Measurements from ENCODE around the gene CACNB4.

Gene CACNB4

DNA sequence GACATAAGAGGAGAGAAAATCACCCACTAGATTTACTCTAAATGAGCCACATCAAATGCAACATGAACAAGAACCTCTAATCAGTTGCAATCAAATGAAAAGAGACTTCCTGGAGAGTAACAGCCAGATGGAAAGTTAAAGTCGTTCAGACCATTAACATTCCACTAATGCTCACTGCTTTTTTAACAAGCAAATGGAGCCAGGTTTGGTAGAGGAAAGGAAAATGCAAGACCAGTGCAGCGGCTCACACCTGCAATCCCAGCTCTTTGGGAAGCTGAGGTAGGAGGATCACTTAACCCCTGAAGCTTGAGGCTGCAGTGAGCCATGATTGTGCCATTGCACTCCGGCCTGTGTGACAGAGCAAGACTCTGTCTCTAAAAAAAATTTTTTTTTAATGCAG, 48.5 kb downstream of the CACNB4 start:
- TF ChIP-seq GATA2 (IDR thresholded peaks at IDR 0.05; ENCODE audit: low read depth, low read length) = no peak
- no peak for TF ChIP-seq GATA3 (IDR thresholded peaks at IDR 0.05; ENCODE audit: low read depth, low read length)

DNA sequence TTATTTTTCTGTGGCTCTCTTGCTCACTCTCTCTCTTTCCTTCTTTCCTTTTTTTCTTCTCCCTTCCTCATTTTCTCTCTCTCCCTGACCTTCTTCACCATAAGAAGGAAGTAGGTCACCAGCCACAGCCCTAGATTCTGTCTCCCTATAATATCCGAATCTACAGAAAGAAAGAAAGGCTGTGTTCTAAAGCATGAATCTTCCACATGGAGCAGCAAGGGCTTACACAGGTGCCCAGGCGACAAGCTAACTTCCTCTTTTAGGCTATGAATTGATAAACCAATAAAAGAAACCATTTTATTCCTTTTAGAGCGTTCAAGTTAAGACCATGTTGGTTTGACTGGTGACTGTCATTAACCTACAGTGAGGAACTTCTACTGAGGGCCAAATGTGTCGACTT, 49.3 kb downstream of the CACNB4 start:
- TF ChIP-seq GATA3 (IDR thresholded peaks at IDR 0.05; ENCODE audit: low read depth, low read length) = no peak
- no peak for TF ChIP-seq GATA2 (IDR thresholded peaks at IDR 0.05; ENCODE audit: low read depth, low read length)

DNA sequence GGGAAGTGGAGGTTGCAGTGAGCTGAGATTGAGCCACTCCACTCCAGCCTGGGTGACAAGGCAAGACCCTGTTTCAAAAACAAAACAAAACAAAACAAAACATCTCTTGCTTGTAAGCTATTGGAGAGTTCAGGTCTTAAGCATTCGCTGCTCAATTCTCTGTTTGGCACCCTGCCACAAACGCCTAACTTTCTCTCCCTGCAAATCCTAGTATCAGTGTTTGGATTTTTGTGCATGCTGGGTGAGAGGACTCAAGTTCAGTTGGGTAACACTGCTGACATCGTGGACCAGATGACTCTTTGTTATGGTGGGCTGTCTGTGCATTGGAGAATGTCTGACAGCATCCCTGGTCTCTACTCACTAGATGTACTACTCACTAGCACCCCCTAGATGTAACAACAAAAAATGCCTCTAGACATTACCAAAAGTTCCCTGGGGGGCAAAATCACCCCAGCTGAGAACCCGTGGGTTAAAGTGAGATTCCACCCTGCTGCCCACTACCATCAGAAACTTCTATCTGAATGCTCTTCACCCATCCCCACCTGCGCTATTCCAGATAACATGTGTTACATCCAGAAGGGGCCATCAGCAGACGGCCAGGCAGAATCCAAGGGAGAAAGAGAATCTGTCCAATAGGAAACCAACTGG, 50.9 kb downstream of the CACNB4 start:
- TF ChIP-seq GATA2 (IDR thresholded peaks at IDR 0.05; ENCODE audit: low read depth, low read length) (no peak), GATA3 (IDR thresholded peaks at IDR 0.05; ENCODE audit: low read depth, low read length) (no peak)

DNA sequence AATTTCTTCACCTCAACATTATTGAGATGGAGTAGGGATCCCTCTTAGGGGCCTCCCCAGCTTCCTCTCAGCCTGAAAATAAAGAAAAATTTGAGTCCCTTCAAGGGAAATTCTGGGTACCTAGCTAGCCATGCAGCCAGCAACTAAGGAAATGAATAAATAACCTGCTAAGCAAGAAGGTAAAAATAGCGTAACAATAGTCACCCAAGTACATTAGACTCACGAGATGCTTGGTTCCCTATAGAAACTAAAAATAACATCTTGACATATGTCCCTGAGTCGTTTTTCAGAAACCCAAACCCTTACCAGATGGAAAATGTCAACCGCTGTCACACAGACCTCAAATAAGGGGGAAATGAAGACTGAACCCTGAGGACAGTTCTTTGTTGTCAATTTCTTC, 51.9 kb downstream of the CACNB4 start:
- TF ChIP-seq GATA3 (IDR thresholded peaks at IDR 0.05; ENCODE audit: low read depth, low read length) = no peak
- no peak for TF ChIP-seq GATA2 (IDR thresholded peaks at IDR 0.05; ENCODE audit: low read depth, low read length)

DNA sequence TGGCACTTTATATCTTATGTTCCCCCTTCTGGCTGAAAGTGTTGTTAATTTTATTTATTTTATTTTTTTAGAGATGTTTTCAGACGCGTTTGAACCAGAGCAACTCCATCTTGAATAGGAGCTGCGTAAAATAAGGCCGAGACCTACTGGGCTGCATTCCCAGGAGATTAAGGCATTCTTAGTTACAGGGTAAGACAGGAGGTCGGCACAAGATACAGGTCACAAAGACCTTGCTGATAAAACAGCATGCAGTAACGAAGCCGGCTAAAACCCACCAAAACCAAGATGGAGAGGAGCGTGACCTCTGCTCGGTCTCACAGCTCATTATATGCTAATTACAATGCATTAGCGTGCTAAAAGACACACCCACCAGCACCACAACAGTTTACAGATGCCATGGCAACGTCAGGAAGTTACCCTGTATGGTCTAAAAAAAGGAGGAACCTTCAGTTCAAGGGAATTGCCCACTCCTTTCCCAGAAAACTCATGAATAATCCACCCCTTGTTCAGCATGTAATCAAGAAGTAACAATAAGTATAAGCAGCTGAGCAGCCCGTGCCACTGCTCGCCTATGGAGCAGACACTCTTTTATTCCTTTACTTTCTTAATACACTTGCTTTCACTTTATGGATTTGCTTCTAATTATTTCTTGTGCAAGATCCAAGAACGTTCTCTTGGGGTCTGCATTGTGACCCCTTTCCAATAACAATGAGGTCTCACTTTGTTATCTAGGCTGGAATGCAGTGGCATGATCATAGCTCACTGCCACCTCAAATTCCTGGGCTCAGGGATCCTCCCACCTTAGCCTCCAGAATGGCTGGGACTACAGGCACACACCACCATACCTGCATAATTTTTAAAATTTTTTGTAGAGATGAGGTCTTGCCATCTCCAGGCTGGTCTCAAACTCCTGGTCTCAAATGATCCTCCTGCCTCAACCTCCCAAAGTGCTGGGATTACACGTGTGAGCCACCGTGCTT, 55.9 kb downstream of the CACNB4 start:
- no peak for TF ChIP-seq GATA2 (IDR thresholded peaks at IDR 0.05; ENCODE audit: low read depth, low read length)
- no peak for TF ChIP-seq GATA3 (IDR thresholded peaks at IDR 0.05; ENCODE audit: low read depth, low read length)

DNA sequence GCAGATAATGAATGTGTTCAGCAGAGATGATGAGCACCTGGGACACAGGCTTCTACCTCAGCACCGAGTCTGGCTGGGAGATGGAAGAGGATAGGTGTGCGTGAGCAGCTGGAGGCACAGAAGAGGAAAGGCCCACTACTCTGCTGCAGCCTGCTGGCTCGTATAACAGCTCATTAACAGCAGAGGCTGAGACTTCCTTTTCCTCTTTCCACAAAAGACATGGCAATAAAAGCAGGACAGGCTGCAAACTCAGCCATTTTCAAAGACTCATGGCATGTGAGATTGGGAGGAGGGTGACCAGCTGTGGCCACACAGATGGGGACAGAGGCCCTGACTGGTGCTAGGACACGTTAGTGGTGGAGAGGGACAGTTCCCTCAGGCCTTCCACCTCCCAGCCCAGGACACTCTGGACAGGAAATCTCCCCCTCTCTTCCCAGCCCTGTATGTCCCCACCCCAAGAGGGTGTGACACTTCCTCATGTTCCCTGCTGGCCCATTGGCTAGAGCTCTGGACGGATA, 60.3 kb downstream of the CACNB4 start:
- TF ChIP-seq GATA2 (IDR thresholded peaks at IDR 0.05; ENCODE audit: low read depth, low read length) (no peak), GATA3 (IDR thresholded peaks at IDR 0.05; ENCODE audit: low read depth, low read length) (no peak)

DNA sequence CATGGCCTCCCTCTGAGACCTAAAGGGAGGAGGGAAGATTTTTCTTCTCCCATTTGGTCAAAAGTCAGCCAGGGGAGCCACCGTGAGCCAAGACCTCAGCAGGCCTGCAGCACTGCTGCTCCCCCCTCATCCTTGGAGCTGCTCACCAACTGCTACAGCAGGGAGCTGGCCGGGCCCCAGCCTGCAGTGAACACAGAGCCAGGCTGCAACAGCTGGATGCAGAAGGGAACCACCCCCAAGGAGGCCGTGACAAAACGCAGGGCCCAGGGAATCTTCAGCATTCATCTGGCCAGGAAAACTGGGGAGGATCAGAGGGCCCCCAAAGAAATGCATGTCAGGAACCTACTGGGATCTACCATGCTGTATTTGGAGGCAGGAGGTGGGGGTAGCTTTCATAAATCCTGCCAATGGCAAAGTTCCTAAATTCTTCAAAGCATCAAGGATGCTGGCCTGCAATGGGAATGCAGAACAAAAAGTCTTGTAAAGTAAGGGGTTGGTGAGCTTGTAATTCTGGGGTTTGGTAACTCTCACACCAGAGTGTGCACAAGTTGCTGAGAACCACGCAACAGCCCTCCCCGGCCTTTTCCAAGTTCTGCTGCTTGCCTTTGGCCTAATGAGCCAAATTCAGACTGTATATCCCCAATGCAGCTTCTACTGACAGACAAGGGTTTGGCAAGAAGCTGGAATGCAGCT, 61.0 kb downstream of the CACNB4 start:
- TF ChIP-seq GATA2 (IDR thresholded peaks at IDR 0.05; ENCODE audit: low read depth, low read length) (no peak), GATA3 (IDR thresholded peaks at IDR 0.05; ENCODE audit: low read depth, low read length) (no peak)

DNA sequence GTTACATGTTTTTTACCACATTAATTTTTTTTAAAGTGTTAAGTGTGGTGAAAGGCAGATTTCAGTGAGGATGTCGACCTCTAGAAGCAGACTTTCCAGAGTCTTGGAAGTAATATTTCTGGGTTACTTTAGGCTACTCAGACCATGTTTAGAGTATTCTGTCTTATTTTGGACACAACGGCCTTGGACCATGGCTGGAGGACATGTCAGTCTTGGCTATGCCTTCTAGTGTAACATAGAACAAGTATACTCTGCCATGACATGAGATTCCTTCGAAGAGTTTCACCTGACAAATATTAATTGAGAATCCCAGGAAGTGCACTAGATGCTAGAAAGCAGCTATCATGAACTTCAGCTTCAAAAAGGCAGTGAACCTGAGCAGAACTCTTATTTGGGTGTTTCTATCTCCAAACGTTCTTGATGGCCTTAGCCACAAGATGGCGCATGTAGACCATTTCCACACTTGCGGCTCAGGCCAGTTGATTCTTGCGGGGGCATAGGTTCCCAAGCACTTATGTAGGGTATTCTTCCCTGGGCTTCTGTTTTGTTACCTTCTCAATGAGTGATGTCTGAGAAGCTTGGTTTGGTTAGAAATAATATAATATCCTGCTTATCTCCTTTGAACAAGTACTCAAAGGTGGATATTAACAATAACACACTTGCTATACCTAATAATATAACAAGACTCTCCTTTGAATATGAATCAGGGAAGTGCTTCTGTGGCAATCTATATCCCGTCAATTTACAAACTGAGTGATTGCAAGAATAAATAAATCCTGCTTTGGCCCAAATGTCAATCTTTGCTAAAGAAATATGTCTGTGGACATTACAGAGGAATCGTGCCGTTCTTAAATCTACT, 62.0 kb downstream of the CACNB4 start:
- no peak for TF ChIP-seq GATA2 (IDR thresholded peaks at IDR 0.05; ENCODE audit: low read depth, low read length)
- no peak for TF ChIP-seq GATA3 (IDR thresholded peaks at IDR 0.05; ENCODE audit: low read depth, low read length)

DNA sequence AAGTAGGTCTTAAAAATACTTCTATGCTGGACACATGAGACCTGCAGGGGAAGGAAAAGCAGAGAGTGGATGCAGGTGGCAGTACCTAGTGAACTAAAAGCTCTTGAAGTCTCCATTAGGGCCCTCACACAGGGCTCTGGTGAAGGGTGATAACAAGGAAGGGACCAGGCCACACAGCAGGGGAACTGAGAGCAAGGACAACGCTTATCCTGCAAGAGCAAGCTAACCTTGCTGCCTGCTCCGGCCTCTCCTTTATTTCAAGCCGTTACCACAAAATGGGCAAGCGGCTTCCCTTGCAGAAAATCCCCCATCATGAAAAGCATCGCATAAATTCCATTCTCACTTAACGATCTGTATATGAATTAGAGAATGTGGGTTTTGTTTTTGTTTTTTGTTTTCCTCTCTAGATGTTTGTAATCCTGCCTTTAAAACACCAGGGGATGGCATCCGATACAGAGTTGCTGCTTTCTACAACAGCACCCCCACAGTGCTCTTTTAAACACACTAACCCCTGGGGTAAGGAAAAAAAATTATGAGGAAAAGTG, 64.5 kb downstream of the CACNB4 start:
- TF ChIP-seq GATA3 (IDR thresholded peaks at IDR 0.05; ENCODE audit: low read depth, low read length) = no peak
- TF ChIP-seq GATA2 (IDR thresholded peaks at IDR 0.05; ENCODE audit: low read depth, low read length) = no peak

DNA sequence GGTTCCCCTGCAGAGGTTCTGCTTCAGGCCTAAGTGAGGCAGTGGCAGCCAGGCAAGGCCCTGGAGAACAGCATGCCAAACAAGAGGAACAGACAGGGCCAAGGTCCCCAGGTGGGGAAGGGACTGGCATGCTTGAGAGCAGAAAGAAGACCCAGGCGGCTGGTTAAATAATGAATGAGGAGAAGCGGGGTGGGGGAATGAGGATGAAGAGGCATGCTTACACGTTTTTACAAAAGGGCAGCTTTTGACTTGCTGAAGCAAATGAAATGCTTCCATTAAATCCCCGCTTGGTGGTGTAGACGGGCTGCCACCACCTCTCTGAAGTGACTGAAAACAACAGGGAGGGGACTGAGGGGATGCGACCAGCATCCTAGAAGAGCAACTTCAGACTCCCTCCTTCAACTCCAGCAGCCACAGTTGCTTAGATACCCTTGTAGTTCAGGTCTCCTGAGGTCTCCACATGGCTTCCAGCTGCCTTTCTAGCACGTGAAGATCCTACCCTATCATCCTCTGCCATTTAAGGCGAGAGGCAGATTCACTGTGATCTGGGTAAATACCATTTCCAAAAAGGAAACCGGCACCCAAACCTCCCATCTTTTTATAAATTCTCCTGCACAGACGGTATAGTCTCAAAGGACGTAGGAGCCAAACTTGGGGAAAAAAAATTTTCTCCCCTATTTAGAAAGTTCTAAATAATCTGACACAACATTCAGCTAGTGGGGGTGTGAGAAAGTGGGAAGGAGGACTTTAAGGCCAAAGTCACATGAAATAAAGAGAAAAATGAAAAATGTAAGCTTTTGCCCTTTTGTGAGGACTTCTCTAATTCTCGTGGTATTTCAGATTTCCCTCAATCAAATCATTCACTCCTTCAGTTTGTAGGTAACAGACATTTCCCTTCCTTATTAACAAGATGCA, 65.6 kb downstream of the CACNB4 start:
- no peak for TF ChIP-seq GATA3 (IDR thresholded peaks at IDR 0.05; ENCODE audit: low read depth, low read length)
- no peak for TF ChIP-seq GATA2 (IDR thresholded peaks at IDR 0.05; ENCODE audit: low read depth, low read length)

DNA sequence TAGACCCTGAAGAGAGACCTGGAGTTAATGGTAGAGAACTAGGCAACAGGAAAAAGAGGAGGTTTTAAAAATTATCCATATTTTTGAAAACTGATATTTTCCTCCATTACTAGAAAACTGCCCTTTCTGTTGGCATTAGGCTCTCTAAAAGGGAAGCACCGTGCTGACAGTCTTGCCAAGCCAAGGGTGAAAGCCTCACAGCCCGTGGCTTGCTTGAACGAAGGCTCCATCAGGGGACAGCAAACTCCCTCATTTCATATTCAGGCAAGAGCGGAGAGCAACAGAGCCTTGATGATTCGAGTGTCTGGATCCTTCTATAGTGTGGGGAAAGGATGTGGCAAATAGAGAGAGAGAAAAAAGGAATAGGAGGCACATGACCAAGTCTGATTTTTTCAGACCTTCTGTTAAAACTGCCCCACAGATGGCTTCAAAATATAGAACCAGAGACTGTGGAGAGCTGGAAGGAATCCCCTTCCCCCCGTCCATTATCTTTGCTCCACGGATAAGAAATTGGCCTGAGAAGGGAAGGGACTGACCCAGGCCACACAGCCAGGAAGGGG, 67.0 kb downstream of the CACNB4 start:
- TF ChIP-seq GATA3 (IDR thresholded peaks at IDR 0.05; ENCODE audit: low read depth, low read length) = no peak
- no peak for TF ChIP-seq GATA2 (IDR thresholded peaks at IDR 0.05; ENCODE audit: low read depth, low read length)
